ENCODE results near the gene GCSH. TPM values are rescaled to one million over a fixed set of nuclear protein-coding genes. Genes with fewer than 3 reads are reported as not detected.

GCSH gene
- total and polyA plus RNA-seq, 8 donors: 4.9 to 36.4 (median 24.2) TPM

GRCh38 chr16:81123092-81123852 lies 27.1 kb upstream of the GCSH start:
- 77 to 84% (median 79%) methylated on average over 17 of the region's 17 CpGs for WGBS, 5 donors
- TF ChIP-seq CTCF (IDR thresholded peaks at IDR 0.05): no peak
- no peak for TF ChIP-seq POLR2AphosphoS5 (IDR thresholded peaks at IDR 0.05)
- TF ChIP-seq POLR2A (IDR thresholded peaks at IDR 0.05): no peak
- no peak for TF ChIP-seq EP300 (IDR thresholded peaks at IDR 0.05)
- DNase-seq: no peak

GRCh38 chr16:81121474-81121990 lies 25.3 kb upstream of the GCSH start:
- 85 to 93% (median 89%) methylated on average over 16 of the region's 16 CpGs for WGBS, 5 donors

More at GRCh38 chr16:81123092-81123852, 27.1 kb upstream of the GCSH start:
- H3K4me3 ChIP-seq: no peak overlapping the region
- intact Hi-C loops (cut with DNase I; ENCODE audit: low total_unique reads): no loop called here
- no peaks in the 10 kb centered on the region for H3K9me3 ChIP-seq
- no peak overlapping the region for H3K27ac ChIP-seq
- H3K27me3 ChIP-seq: no peaks in the 10 kb centered on the region
- H3K4me1 ChIP-seq: no peaks in the 10 kb centered on the region
- no peaks in the 10 kb centered on the region for H3K36me3 ChIP-seq

GRCh38 chr16:81117436-81117835 lies 21.2 kb upstream of the GCSH start:
- TF ChIP-seq EP300 (IDR thresholded peaks at IDR 0.05): no peak
- no peak for TF ChIP-seq CTCF (IDR thresholded peaks at IDR 0.05)
- no peak for TF ChIP-seq POLR2AphosphoS5 (IDR thresholded peaks at IDR 0.05)
- no peak for TF ChIP-seq POLR2A (IDR thresholded peaks at IDR 0.05)
- no peaks in the 10 kb centered on the region for H3K36me3 ChIP-seq
- no peak for DNase-seq
- WGBS, 5 donors: 55 to 74% (median 64%) methylated on average over 11 of the region's 11 CpGs
- no peak overlapping the region for H3K27ac ChIP-seq
- intact Hi-C loops (cut with DNase I; ENCODE audit: low total_unique reads): no loop called here
- H3K27me3 ChIP-seq: peaks cover 0 to 11% (median 0%) of the 10 kb centered on the region in 3 donors
- H3K9me3 ChIP-seq: no peaks in the 10 kb centered on the region
- no peak overlapping the region for H3K4me3 ChIP-seq
- no peaks in the 10 kb centered on the region for H3K4me1 ChIP-seq

More at GRCh38 chr16:81121474-81121990, 25.3 kb upstream of the GCSH start:
- DNase-seq: no peak
- intact Hi-C loops (cut with DNase I; ENCODE audit: low total_unique reads): no loop called here
- no peak overlapping the region for H3K27ac ChIP-seq
- no peak for TF ChIP-seq POLR2A (IDR thresholded peaks at IDR 0.05)
- TF ChIP-seq EP300 (IDR thresholded peaks at IDR 0.05): no peak
- no peak for TF ChIP-seq POLR2AphosphoS5 (IDR thresholded peaks at IDR 0.05)
- TF ChIP-seq CTCF (IDR thresholded peaks at IDR 0.05): no peak
- peaks cover 0 to 5% (median 0%) of the 10 kb centered on the region in 3 donors for H3K27me3 ChIP-seq
- H3K4me3 ChIP-seq: no peak overlapping the region
- no peaks in the 10 kb centered on the region for H3K9me3 ChIP-seq
- H3K4me1 ChIP-seq: no peaks in the 10 kb centered on the region
- no peaks in the 10 kb centered on the region for H3K36me3 ChIP-seq

GRCh38 chr16:81116285-81116684 lies 20.1 kb upstream of the GCSH start:
- 81 to 90% (median 86%) methylated on average over 8 to 9 of the region's 9 CpGs for WGBS, 5 donors
- no peak overlapping the region for H3K27ac ChIP-seq
- no peak for DNase-seq
- no peaks in the 10 kb centered on the region for H3K4me1 ChIP-seq
- TF ChIP-seq CTCF (IDR thresholded peaks at IDR 0.05): no peak
- no peak for TF ChIP-seq EP300 (IDR thresholded peaks at IDR 0.05)
- no peak for TF ChIP-seq POLR2AphosphoS5 (IDR thresholded peaks at IDR 0.05)
- no peak for TF ChIP-seq POLR2A (IDR thresholded peaks at IDR 0.05)
- H3K4me3 ChIP-seq: no peak overlapping the region
- no peaks in the 10 kb centered on the region for H3K9me3 ChIP-seq
- H3K27me3 ChIP-seq: peaks cover 0 to 11% (median 0%) of the 10 kb centered on the region in 3 donors
- no peaks in the 10 kb centered on the region for H3K36me3 ChIP-seq
- intact Hi-C loops (cut with DNase I; ENCODE audit: low total_unique reads): no loop called here

Measured in stomach (tissue), 9 donors.